Endothelial cell (in vitro differentiated cells): ENCODE measurements around the gene KDM1B. TPM values are rescaled to one million over a fixed set of nuclear protein-coding genes. Genes with fewer than 3 reads are reported as not detected.

Source experiments
- DNase-seq: peaks from one replicate; pipeline ENCODE4 v3.0.0; 2021; ENCODE audit warnings: low spot score
- H3K27ac Mint-ChIP-seq: one replicate; pipeline ENCODE4 v1.8.0; 2021; ENCODE audit warnings: mixed read lengths, inconsistent platforms; ENCODE audit not compliant: unreplicated experiment
- H3K27me3 Mint-ChIP-seq: one replicate; pipeline ENCODE4 v1.8.0; 2021; ENCODE audit warnings: mild to moderate bottlenecking, moderate library complexity, mixed read lengths, inconsistent platforms; ENCODE audit not compliant: unreplicated experiment
- H3K36me3 Mint-ChIP-seq: one replicate; pipeline ENCODE4 v1.8.0; 2021; ENCODE audit warnings: mild to moderate bottlenecking, low read depth, mixed read lengths, inconsistent platforms; ENCODE audit not compliant: unreplicated experiment
- H3K4me1 Mint-ChIP-seq: one replicate; pipeline ENCODE4 v1.8.0; 2021; ENCODE audit warnings: mild to moderate bottlenecking, mixed read lengths, inconsistent platforms; ENCODE audit not compliant: unreplicated experiment
- H3K4me3 Mint-ChIP-seq: one replicate; pipeline ENCODE4 v1.8.0; 2021; ENCODE audit warnings: mild to moderate bottlenecking, mixed read lengths, inconsistent platforms; ENCODE audit not compliant: unreplicated experiment
- H3K9me3 Mint-ChIP-seq: one replicate; pipeline ENCODE4 v1.8.0; 2021; ENCODE audit warnings: mixed read lengths, inconsistent platforms; ENCODE audit not compliant: unreplicated experiment
- CTCF ChIP-seq: fragments of 200-600 bp; sonication (generic); IDR thresholded peaks from one replicate; pipeline ENCODE4 v1.5.0; 2021; ENCODE audit warnings: antibody characterized with exemption; ENCODE audit not compliant: unreplicated experiment
- total RNA-seq: library from RNA; stranded (reverse); fragmentation: NEBNext Ultra II Directional; extraction: Animal tissue kit (Norgen Biotek cat#: 25700); gene quantifications from one replicate; pipeline ENCODE4 v1.2.1, GENCODE V29; 2021; ENCODE audit not compliant: unreplicated experiment

The KDM1B gene
- total RNA-seq, 1 donor from 2014 or later, result 14.9 TPM

GRCh38 chr6:18209539-18210197, 54.4 kb downstream of the KDM1B start:
- Mint-ChIP-seq H3K4me1 (peaks cover 6% of the 10 kb centered on the region), H3K36me3 (peaks cover 35% of the 10 kb centered on the region), H3K27ac (no peak overlapping the region), H3K9me3 (no peaks in the 10 kb centered on the region), H3K4me3 (no peak overlapping the region), H3K27me3 (no peaks in the 10 kb centered on the region)
- no peak for TF ChIP-seq CTCF
- no peak for DNase-seq

- H3K27ac Mint-ChIP-seq, result no peak overlapping the region
- no peaks in the 10 kb centered on the region for H3K9me3 Mint-ChIP-seq
- H3K4me3 Mint-ChIP-seq, result no peak overlapping the region
- H3K4me1 Mint-ChIP-seq, result peaks cover 13% of the 10 kb centered on the region
- peaks cover 40% of the 10 kb centered on the region for H3K36me3 Mint-ChIP-seq
- DNase-seq, result no peak
- no peak for TF ChIP-seq CTCF
- no peaks in the 10 kb centered on the region for H3K27me3 Mint-ChIP-seq
Measured at GRCh38 chr6:18210707-18211106, 55.5 kb downstream of the KDM1B start.

GRCh38 chr6:18211338-18211737, 56.1 kb downstream of the KDM1B start:
- no peaks in the 10 kb centered on the region for H3K27me3 Mint-ChIP-seq
- no peaks in the 10 kb centered on the region for H3K9me3 Mint-ChIP-seq
- H3K27ac Mint-ChIP-seq, result no peak overlapping the region
- peaks cover 44% of the 10 kb centered on the region for H3K36me3 Mint-ChIP-seq
- no peak for TF ChIP-seq CTCF
- no peak for DNase-seq
- H3K4me1 Mint-ChIP-seq, result peaks cover 14% of the 10 kb centered on the region
- no peak overlapping the region for H3K4me3 Mint-ChIP-seq

- Mint-ChIP-seq H3K9me3 (no peaks in the 10 kb centered on the region), H3K36me3 (peaks cover 52% of the 10 kb centered on the region), H3K4me3 (no peak overlapping the region), H3K27ac (peak overlapping the region; percentile 18), H3K4me1 (peaks cover 14% of the 10 kb centered on the region), H3K27me3 (no peaks in the 10 kb centered on the region)
- no peak for TF ChIP-seq CTCF
- no peak for DNase-seq
Measured at GRCh38 chr6:18212231-18212630, 57.0 kb downstream of the KDM1B start.

GRCh38 chr6:18213439-18213838, 58.2 kb downstream of the KDM1B start:
- no peak for DNase-seq
- Mint-ChIP-seq H3K36me3 (peaks cover 52% of the 10 kb centered on the region), H3K4me1 (peaks cover 14% of the 10 kb centered on the region), H3K27ac (no peak overlapping the region), H3K27me3 (no peaks in the 10 kb centered on the region), H3K4me3 (no peak overlapping the region), H3K9me3 (no peaks in the 10 kb centered on the region)
- TF ChIP-seq CTCF, result no peak
